Adrenal gland (tissue), 12 donors: ENCODE results near the gene ELMOD3. TPM values are rescaled to one million over a fixed set of nuclear protein-coding genes. Genes with fewer than 3 reads are reported as not detected.
"Not testable (repeated sequence)": the region's sequence is repeated elsewhere in the genome, so short reads cannot be mapped to it uniquely, and the experiment has no call there.

Experiments used
- DNase-seq, 7 donors: peaks; one replicate each; pipeline ENCODE4 v3.0.0-alpha.2; 2019 to 2020
- H3K27ac ChIP-seq, 5 donors: fragments of 200-600 bp; sonication (generic) in 4 of 5; 1 replicate in 3 of 5; 2 replicates in 2 of 5; pipeline versions ENCODE4 v1.5.1 to v1.8.0; 2016 to 2020; ENCODE audit warnings: mild to moderate bottlenecking in 1 of 5
- H3K27me3 ChIP-seq: fragments of 200-600 bp; 2 replicates; pipeline ENCODE4 v1.8.0; 2021
- H3K36me3 ChIP-seq, 2 donors: fragments of 200-600 bp; replicated peaks in 1 of 2; 1 replicate in 1 of 2; 2 replicates in 1 of 2; pipeline versions ENCODE4 v1.5.1 to v1.8.0; 2018 to 2022
- H3K4me1 ChIP-seq, 2 donors: fragments of 200-600 bp; replicated peaks in 1 of 2; 1 replicate in 1 of 2; 2 replicates in 1 of 2; pipeline versions ENCODE4 v1.5.1 to v1.8.0; 2018 to 2021
- H3K4me3 ChIP-seq, 4 donors: fragments of 200-600 bp; sonication (generic) in 3 of 4; one replicate each; pipeline ENCODE4 v1.5.1; 2016 to 2018
- H3K9me3 ChIP-seq, 3 donors: fragments of 200-600 bp; sonication (generic) in 1 of 3; replicated peaks in 1 of 3; 1 replicate in 2 of 3; 2 replicates in 1 of 3; pipeline versions ENCODE4 v1.5.1 to v1.8.0; 2016 to 2021
- POLR2A ChIP-seq, 2 donors: fragments of 450-650 bp; IDR thresholded peaks; one replicate each; pipeline ENCODE4 v1.6.1; 2017; ENCODE audit warnings: antibody characterized with exemption in 2 of 2, mild to moderate bottlenecking in 2 of 2, moderate library complexity in 1 of 2
- WGBS, 4 donors: extraction: QIAGEN DNeasy Blood & Tissue Kit in 2 of 4; methylation state at CpG; one replicate each; pipeline versions ENCODE4 v1.1.5 to v1.1.7; 2013 to 2017; 5-methylcytosine and 5-hydroxymethylcytosine counted together
- intact Hi-C, 2 donors: fragments of 100-400 bp; cut with DNase I; formaldehyde crosslinking; loops; one replicate each; pipeline versions ENCODE4 v1.14.1 to v1.15.0; 2022 to 2023
- polyA plus RNA-seq, 3 donors: library from polyadenylated mRNA; stranded (reverse); fragments of 200-250 nt in 2 of 3; fragments of 350-450 nt in 1 of 3; fragmentation: Illumina TruSeq in 1 of 3; extraction: RNeasy Lipid Tissue Mini Kit (QIAGEN cat#74804) in 1 of 3; gene quantifications; one replicate each; pipeline ENCODE4 v1.2.3, GENCODE V29; 2013 to 2014
- total RNA-seq, 9 donors: library from RNA; depleted of rRNA in 4 of 9; stranded (reverse); fragments of >200 nt in 4 of 9; fragments of 120-200 nt in 1 of 9; fragmentation: NEBNext Ultra II Directional in 1 of 9; extraction: Animal tissue kit (Norgen Biotek cat#: 25700) in 1 of 9; gene quantifications; one replicate each; pipeline versions ENCODE4 v1.1.0 to v1.2.4, GENCODE V29; 2013 to 2023
- TF ChIP-seq, protein P1 (sequence below), 6 experiments: fragments of 450-650 bp in 4 of 6; fragments of 200-600 bp in 2 of 6; sonication (generic) in 1 of 6; IDR thresholded peaks; 1 replicate in 5 of 6; 2 replicates in 1 of 6; pipeline versions ENCODE4 v1.5.1 to v1.8.0; 2016 to 2021; ENCODE audit warnings: antibody characterized with exemption in 6 of 6, mild to moderate bottlenecking in 2 of 6, moderate library complexity in 1 of 6
- donor health status: healthy with polysubstance abuse.
- donor health status: Bipolar disorder and iron deficiency.
- donor health status: DM: yes; HTN: yes; CAD: no.
- donor health status: DM: no; HTN: no; CAD: no.
- donor health status: DM: no; HTN: no; CAD: no.
- donor health status: DM: yes; HTN: yes; CAD: no.

The ELMOD3 gene
- total and polyA plus RNA-seq, 12 donors: 12.3 to 69.0 (median 27.3) TPM

- Histone ChIP-seq H3K4me1 (peaks cover 0 to 7% of the 10 kb centered on the region in 2 donors), H3K4me3 (no peak overlapping the region), H3K27me3 (no peaks in the 10 kb centered on the region), H3K9me3 (no peaks in the 10 kb centered on the region), H3K36me3 (no peaks in the 10 kb centered on the region), H3K27ac (no peak overlapping the region)
- 73 to 98% (median 91%) methylated on average over 2 to 5 of the region's 5 CpGs for WGBS, 4 donors
- no peak for DNase-seq
- intact Hi-C loops: no loop called here
- TF ChIP-seq POLR2A (IDR thresholded peaks at IDR 0.05): no peak
- TF ChIP-seq, protein P1, sequence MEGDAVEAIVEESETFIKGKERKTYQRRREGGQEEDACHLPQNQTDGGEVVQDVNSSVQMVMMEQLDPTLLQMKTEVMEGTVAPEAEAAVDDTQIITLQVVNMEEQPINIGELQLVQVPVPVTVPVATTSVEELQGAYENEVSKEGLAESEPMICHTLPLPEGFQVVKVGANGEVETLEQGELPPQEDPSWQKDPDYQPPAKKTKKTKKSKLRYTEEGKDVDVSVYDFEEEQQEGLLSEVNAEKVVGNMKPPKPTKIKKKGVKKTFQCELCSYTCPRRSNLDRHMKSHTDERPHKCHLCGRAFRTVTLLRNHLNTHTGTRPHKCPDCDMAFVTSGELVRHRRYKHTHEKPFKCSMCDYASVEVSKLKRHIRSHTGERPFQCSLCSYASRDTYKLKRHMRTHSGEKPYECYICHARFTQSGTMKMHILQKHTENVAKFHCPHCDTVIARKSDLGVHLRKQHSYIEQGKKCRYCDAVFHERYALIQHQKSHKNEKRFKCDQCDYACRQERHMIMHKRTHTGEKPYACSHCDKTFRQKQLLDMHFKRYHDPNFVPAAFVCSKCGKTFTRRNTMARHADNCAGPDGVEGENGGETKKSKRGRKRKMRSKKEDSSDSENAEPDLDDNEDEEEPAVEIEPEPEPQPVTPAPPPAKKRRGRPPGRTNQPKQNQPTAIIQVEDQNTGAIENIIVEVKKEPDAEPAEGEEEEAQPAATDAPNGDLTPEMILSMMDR (IDR thresholded peaks at IDR 0.05): no peak
These were observed 56.8 kb downstream of the ELMOD3 start for GRCh38 chr2:85411405-85411748.

- no peaks in the 10 kb centered on the region for H3K9me3 ChIP-seq
- peak overlapping the region in 1 of 4 donors; percentile 62 for H3K4me3 ChIP-seq
- H3K36me3 ChIP-seq: no peaks in the 10 kb centered on the region
- TF ChIP-seq, protein P1 (IDR thresholded peaks at IDR 0.05): no peak
- TF ChIP-seq POLR2A (IDR thresholded peaks at IDR 0.05): no peak
- intact Hi-C loops: no loop called here
- no peaks in the 10 kb centered on the region for H3K27me3 ChIP-seq
- H3K27ac ChIP-seq: no peak overlapping the region
- WGBS, 4 donors: 13 to 39% (median 19%) methylated on average over 23 to 44 of the region's 44 CpGs
- no peak for DNase-seq
- H3K4me1 ChIP-seq: peaks cover 0 to 11% of the 10 kb centered on the region in 2 donors
These were observed 59.2 kb downstream of the ELMOD3 start for GRCh38 chr2:85413592-85414420.

- not testable (repeated sequence) for H3K4me3 ChIP-seq, H3K27ac ChIP-seq
These were observed 59.8 kb downstream of the ELMOD3 start for GRCh38 chr2:85414421-85414759.

DNA sequence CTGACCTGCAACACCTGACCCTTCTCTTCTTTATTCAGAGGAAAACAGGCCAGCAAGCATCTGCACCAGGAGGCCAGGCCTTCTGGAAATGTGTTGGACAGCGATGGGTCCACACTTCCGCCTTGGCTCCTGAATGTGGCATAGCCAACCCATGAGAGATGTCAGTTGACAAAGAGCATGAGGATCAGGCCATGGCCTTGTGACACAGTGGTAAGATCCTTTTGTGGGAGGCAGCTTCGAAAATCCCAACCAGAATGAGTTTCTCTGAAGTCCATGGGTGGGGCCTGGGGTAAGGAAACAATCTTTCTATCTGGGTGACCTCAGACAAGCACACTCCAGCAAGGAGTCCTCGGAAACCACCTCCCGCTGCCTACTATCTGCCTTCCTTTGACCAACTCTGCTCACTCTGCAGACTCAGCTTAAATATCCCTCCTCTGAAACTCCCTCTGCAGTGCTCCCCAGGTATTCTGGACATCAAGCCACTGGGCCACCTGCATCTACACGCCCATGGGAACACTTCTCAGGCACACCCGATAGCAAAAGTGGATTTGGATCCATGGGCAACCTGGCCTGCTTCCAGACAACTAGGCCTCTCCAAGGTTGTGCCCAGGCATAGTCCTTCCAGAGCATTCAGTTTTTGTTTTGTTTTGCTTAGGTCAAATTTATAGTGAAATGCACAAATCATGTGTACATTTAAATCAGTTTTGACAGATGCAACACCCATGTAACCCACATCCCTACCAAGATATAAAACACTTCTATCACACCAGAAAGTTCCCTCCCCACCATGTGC, 60.4 kb downstream of the ELMOD3 start:
- WGBS, 4 donors: 78 to 93% (median 85%) methylated on average over 7 of the region's 7 CpGs

More at GRCh38 chr2:85414421-85414759, 59.8 kb downstream of the ELMOD3 start:
- DNase-seq, intact Hi-C loops, H3K9me3 ChIP-seq, H3K36me3 ChIP-seq, H3K27me3 ChIP-seq: not testable (repeated sequence)
- peaks cover 0 to 16% of the 10 kb centered on the region in 2 donors for H3K4me1 ChIP-seq
- 73 to 84% (median 80%) methylated on average over 3 to 5 of the region's 5 CpGs for WGBS, 4 donors

More for the DNA sequence above, 60.4 kb downstream of the ELMOD3 start:
- no peaks in the 10 kb centered on the region for H3K36me3 ChIP-seq
- no peak overlapping the region for H3K27ac ChIP-seq
- TF ChIP-seq POLR2A (IDR thresholded peaks at IDR 0.05): no peak
- TF ChIP-seq, protein P1 (IDR thresholded peaks at IDR 0.05): no peak
- no peaks in the 10 kb centered on the region for H3K9me3 ChIP-seq
- H3K27me3 ChIP-seq: no peaks in the 10 kb centered on the region
- no peak for DNase-seq
- H3K4me3 ChIP-seq: no peak overlapping the region
- intact Hi-C loops: no loop called here
- peaks cover 0 to 18% of the 10 kb centered on the region in 2 donors for H3K4me1 ChIP-seq
